Fibroblast of skin of right biceps (primary cell): ENCODE results near the gene ZSWIM5.
"Not testable (repeated sequence)": the region's sequence is repeated elsewhere in the genome, so short reads cannot be mapped to it uniquely, and the experiment has no call there.

Experiments
- DNase-seq: peaks from one replicate; pipeline ENCODE4 v3.0.0-alpha.2; 2013

The ZSWIM5 gene

GRCh38 chr1:44999232-44999631 lies 207.2 kb downstream of the ZSWIM5 start:
- DNase-seq, result no peak

DNA sequence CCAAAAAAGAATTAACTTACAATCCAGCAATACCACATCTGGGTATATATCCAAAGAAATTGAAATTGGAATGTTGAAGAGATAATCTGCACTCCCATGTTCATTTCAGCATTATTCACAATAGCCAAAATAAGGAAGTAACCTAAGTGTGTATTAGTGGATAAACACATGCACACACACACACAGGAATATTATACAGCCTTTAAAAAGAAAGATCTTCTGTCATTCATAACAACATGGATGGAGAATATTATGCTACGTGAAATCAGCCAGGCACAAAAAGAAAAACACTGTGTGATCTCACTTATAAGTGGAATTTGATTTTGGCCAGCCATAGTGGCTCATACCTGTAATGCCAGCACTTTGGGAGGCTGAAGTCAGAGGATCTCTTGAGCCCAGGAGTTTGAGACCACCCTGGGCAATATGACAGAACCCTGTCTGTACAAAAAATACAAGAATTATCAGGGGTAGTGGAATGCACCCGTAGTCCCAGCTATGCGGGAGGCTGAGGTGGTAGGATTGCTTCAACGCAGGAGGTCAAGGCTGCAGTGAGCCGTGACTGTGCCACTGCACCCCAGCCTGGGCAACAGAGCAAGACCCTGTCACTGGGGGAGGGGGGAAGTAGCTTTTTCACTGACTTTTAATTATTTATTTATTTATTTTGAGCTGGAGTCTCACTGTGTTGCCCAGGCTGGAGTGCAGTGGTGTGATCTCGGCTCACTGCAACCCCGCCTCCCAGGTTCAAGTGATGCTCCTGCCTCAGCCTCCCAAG lies 210.8 kb downstream of the ZSWIM5 start:
- DNase-seq, result no peak

DNA sequence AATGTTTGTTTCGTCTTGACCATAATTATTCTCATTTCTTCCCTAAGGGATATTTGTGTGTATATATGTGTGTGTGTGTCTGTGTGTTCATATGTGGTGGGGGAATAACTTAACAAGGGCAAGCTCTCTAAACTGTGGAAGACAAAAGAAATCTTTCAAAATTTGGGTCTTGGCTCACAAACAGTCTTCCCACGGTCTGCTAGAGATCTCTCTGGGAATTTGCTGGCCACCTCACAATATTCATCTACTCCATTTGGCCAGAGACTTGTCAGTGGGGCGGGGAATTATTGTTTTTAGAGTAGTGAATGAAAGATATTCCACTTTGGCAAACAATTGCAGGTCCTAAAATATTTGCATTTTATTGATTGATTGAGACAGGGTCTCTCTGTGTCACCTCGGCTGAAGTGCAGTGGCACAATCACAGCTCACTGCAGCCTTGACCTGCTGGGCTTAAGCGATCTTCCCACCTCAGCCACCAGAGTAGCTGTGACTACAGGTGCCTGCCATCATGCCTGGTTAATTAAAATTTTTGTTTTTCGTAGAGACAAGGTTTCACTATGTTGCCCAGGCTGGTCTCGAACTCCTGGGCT lies 212.0 kb downstream of the ZSWIM5 start:
- no peak for DNase-seq

- no peak for DNase-seq
Observed at GRCh38 chr1:44988531-44989156, 217.8 kb downstream of the ZSWIM5 start.

- no peak for DNase-seq
Observed at GRCh38 chr1:44985747-44986359, 220.6 kb downstream of the ZSWIM5 start.

DNA sequence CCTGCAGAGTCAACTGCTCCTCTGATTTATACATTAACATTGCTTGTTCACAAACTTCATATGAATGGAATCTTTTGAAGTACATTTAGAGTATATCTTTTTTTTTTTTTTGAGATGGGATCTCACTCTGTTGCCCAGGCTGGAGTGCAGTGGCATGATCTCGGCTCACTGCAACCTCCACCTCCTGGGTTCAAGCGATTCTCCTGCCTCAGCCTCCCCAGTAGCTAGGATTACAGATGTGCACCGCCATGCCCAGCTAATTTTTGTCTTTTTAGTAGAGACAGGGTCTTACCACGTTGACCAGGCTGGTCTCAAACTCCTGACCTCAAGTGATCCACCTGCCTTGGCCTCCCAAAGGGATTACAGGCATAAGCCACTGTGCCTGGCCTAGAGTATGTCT lies 229.0 kb downstream of the ZSWIM5 start:
- not testable (repeated sequence) for DNase-seq

- no peak for DNase-seq
Observed at GRCh38 chr1:44976252-44976651, 230.2 kb downstream of the ZSWIM5 start.

GRCh38 chr1:44973645-44974044 lies 232.8 kb downstream of the ZSWIM5 start:
- DNase-seq, result no peak

GRCh38 chr1:44970317-44970716 lies 236.1 kb downstream of the ZSWIM5 start:
- DNase-seq, result peak; percentile 40
